HG03571 (cell line): ENCODE measurements around the gene PROSER3.
"Not testable (repeated sequence)": the region's sequence is repeated elsewhere in the genome, so short reads cannot be mapped to it uniquely, and the experiment has no call there.

Source experiments
- ATAC-seq: cut with Tn5 transposase; IDR thresholded peaks from one replicate; pipeline ENCODE4 v1.9.1; 2021; ENCODE audit not compliant: unreplicated experiment

Gene PROSER3

GRCh38 chr19:35789978-35790944 is 32.3 kb downstream of the PROSER3 start:
- no peak for ATAC-seq

- ATAC-seq: no peak
These were observed 33.2 kb downstream of the PROSER3 start for GRCh38 chr19:35790981-35791813.

GRCh38 chr19:35791814-35792279 is 33.9 kb downstream of the PROSER3 start:
- no peak for ATAC-seq

GRCh38 chr19:35792312-35792711 is 34.3 kb downstream of the PROSER3 start:
- ATAC-seq: no peak

GRCh38 chr19:35792888-35793287 is 34.9 kb downstream of the PROSER3 start:
- ATAC-seq: no peak

- ATAC-seq: no peak
These were observed 35.6 kb downstream of the PROSER3 start for GRCh38 chr19:35793381-35794165.

GRCh38 chr19:35795564-35795963 is 37.6 kb downstream of the PROSER3 start:
- ATAC-seq: not testable (repeated sequence)

GRCh38 chr19:35796645-35797542 is 38.9 kb downstream of the PROSER3 start:
- no peak for ATAC-seq

- no peak for ATAC-seq
These were observed 39.7 kb downstream of the PROSER3 start for GRCh38 chr19:35797663-35798062.

- ATAC-seq: no peak
These were observed 43.9 kb downstream of the PROSER3 start for GRCh38 chr19:35801828-35802227.

- no peak for ATAC-seq
These were observed 47.6 kb downstream of the PROSER3 start for GRCh38 chr19:35805526-35806102.

- ATAC-seq: no peak
These were observed 48.6 kb downstream of the PROSER3 start for GRCh38 chr19:35806597-35806996.

- no peak for ATAC-seq
These were observed 49.7 kb downstream of the PROSER3 start for GRCh38 chr19:35807633-35808032.

- no peak for ATAC-seq
These were observed 53.6 kb downstream of the PROSER3 start for GRCh38 chr19:35811317-35812219.

- no peak for ATAC-seq
These were observed 54.5 kb downstream of the PROSER3 start, which contains the start of gene PRODH2 for GRCh38 chr19:35812220-35813042. Gene PRODH2 (minus strand): TSS chr19:35812845. CDS start chr19:35812805, 40 bp downstream.

- no peak for ATAC-seq
These were observed 55.3 kb downstream of the PROSER3 start for GRCh38 chr19:35813043-35813890.

- no peak for ATAC-seq
These were observed 58.3 kb downstream of the PROSER3 start for GRCh38 chr19:35816262-35816661.
